Cerebellar nuclear complex (tissue), 1 donor: Measurements from ENCODE around the gene SLC12A6.
"Not testable (repeated sequence)": the region's sequence is repeated elsewhere in the genome, so short reads cannot be mapped to it uniquely, and the experiment has no call there.

Experiments used
- DNase-seq, 2 experiments: peaks; one replicate each; lab custom pipeline; 2025; lab: John Stamatoyannopoulos, UW

Gene SLC12A6

DNA sequence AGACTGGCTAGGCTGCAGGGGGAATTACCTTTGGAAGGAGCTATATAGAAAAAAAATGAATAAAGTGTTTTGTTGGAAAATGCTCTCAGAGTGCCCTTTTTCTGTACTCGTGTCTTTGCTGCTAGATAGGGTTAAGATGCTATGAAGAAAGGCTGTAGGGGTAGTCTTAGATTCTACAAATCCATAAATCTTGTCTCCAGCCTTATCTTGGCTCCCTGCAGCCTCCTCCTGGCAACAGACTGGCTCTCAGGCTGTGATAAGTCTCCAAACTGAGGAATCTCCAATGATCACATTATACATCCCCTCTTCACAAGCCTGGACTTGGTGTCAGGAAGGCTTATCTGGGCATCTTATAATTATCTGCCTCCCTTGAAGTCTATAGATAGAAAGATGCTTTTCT, 20.1 kb upstream of the SLC12A6 start:
- DNase-seq, result no peak

DNA sequence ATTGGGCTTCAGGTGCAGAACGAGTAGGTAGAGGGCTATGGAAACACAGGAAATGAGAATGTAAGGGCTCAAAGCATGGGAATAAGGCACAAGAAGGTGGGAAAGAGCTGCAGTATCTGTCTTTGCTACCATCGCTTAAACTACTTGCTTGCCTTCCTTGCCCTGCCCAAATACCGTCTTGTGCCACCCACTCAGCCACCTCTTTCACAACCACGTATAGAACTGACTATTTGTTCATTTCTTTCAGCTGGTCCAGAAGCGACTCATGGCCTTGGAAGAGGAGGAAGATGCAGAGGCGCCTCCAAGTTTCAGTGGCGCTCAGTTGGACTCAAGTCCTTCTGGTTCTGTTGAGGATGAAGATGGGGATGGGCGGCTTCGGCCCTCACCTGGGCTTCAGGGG, 17.7 kb upstream of the SLC12A6 start:
- DNase-seq, result no peak

DNA sequence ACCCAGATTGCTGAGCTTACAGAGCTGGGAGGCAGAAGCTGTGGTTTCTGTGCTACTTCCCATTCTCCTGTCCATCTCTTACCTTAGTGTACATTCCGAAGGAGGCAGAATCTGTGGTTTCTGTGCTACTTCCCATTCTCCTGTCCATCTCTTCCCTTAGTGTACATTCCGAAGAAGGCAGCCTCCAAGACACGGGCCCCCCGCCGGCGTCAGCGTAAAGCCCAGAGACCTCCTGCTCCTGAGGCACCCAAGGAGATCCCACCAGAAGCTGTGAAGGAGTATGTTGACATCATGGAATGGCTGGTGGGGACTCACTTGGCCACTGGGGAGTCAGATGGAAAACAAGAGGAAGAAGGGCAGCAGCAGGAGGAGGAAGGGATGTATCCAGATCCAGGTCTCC, 16.7 kb upstream of the SLC12A6 start:
- DNase-seq, result no peak

DNA sequence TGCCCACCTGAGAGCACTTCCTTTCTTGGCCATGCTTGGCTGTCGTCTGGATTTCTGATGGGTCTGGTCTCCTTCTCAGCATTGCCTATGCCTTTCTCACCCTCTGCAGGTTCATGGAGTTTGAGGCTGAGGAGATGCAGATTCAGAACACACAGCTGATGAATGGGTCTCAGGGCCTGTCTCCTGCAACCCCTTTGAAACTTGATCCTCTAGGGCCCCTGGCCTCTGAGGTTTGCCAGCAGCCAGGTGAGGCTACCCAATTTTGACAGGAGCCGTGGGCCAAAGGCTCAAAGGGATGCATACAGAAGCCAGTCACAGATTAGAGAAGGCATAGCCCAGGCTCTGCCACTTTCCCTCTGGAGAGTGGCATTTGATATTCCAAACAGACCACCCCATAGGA, 16.0 kb upstream of the SLC12A6 start:
- DNase-seq, result no peak

DNA sequence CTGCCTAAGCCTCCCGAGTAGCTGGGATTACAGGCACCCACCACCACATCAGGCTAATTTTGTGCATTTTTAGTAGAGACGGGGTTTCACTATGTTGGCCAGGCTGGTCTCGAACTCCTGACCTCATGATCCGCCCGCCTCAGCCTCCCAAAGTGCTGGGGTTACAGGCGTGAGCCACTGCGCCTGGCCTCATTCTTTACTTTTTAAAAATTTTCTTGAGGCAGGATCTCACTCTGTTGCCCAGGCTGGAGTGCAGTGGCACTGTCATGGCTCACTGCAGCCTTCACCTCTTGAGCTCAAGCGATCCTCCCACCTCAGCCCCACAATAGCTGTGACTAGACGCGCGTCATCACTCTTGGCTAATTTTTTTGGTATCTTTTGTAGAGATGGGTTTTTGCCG, 15.4 kb upstream of the SLC12A6 start:
- not testable (repeated sequence) for DNase-seq

DNA sequence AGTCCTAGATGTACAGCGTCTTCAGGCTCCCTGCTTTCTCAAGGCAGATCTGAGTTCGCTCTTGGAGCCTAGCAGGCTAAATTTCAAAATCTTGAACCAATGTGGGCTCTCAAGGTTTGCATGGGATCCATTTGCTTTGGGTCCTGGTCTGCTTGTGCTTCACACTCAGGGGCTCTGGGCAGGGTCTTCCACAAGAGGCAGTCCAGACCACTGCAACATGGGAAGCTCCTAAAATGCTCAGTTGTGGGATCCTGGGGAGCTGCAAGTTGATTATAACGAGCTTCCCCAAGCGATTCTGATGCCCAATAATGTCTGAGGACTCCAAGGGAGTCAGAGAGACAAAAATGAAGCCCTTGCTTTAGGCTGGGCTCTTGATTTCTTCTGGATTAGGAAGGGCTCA, 12.2 kb upstream of the SLC12A6 start:
- DNase-seq, result no peak

DNA sequence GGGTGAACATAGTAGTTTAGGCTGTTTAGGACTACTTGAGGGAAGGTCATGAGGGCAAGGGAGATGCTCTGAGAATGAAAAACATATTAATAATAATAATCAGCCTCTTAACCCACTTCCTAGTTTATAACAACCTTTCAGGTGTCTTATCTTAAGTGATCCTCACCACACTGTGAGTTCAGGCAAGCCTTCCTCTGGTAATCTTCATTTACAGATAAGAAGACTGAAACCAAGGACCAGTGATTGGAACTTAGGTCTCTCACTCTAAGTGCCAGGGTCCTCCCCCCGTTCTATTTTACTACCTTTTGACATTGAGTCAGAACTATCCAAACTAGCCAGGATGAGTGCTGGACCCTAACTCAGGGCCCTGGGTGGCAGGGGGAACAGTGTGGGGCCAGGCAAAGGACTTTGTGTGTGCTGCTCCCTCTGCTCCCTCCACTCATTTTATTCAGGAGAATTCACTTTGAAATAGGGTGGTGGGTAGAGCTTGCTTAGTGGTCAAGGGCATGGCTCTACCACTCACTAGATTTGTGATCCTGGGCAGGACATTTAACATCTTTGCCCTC, 11.2 kb upstream of the SLC12A6 start:
- no peak for DNase-seq

DNA sequence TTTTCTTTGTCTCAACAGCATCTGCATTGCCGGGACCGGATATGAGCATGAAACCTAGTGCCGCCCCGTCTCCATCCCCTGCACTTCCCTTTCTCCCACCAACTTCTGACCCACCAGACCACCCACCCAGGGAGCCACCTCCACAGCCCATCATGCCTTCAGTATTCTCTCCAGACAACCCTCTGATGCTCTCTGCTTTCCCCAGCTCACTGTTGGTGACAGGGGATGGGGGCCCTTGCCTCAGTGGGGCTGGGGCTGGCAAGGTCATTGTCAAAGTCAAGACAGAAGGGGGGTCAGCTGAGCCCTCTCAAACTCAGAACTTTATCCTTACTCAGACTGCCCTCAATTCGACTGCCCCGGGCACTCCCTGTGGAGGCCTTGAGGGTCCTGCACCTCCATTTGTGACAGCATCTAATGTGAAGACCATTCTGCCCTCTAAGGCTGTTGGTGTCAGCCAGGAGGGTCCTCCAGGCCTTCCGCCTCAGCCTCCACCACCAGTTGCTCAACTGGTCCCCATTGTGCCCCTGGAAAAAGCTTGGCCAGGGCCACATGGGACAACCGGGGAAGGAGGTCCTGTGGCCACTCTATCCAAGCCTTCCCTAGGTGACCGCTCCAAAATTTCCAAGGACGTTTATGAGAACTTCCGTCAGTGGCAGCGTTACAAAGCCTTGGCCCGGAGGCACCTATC, 10.5 kb upstream of the SLC12A6 start:
- no peak for DNase-seq

DNA sequence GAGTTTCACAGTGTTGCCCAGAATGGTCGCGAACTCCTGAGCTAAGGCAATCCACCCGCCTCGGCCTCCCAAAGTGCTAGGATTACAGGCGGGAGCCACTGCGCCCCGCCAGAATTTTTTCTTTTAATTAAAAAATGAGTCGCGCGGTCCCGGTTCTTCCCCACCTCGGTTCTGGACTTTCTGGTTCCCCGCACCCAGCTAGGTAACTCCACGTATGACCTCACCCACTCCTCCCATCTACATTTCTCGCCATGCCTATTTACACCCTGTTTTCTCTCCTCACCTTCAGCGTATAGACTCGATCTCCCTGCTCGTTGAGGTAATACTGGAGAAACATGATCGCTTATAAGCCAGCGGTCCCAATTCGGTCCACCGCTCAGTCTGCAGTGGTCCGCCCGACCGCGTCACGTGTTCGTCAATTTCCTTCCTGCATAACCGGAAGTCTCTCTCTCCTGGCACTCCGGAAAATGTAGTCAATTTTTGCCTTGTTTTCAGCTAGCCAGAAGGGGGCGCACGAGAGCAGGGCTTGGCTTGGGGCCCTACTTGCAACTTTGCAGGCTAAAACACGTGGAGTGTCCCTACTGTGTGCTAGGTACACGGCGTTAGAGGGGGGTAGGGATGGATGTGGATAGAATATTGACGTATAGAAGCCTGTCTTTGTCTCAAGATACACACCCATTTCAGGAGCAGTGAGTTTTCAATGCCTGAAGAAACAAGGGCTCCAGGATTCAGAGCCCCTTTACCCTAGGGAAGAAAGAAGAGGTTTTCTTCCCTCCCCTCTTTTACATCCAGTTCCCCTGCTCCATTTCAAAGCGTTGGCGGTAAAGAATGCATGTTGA, 5.4 kb upstream of the SLC12A6 start, which contains the start of the genes NOP10 and NUTM1:
Gene NOP10 (minus strand): TSS at position 400 of the 839 bp plus-strand sequence. CDS start 63 bp downstream, at position 337.
Gene NUTM1 (plus strand): TSS at position 579 of the 839 bp plus-strand sequence. CDS start 382 bp downstream, outside the sequence.
- peak in 1 of 2 experiments; percentile 79 for DNase-seq

DNA sequence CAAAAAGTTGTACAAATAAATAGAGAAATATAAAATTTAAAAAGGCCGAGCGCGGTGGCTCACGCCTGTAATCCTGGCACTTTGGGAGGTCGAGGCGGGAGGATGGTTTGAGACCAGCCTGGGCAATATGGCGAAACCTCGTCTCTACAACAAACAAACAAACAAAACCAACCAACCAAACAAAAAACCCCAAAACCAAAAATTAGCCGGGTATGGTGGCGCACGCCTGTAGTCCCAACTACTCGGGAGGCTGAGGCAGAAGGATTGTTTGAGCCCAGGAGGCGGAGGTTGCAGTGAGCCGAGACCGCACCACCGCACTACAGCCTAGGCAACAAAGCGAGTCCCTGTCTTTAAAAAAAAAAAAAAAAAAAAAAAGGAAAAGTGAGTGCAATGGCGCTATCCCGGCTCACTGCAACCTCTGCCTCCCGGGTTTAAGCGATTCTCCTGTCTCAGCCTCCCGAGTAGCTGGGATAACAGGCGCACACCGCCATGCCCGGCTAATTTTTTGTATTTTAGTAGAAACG, 4.7 kb upstream of the SLC12A6 start:
- DNase-seq, result not testable (repeated sequence)

DNA sequence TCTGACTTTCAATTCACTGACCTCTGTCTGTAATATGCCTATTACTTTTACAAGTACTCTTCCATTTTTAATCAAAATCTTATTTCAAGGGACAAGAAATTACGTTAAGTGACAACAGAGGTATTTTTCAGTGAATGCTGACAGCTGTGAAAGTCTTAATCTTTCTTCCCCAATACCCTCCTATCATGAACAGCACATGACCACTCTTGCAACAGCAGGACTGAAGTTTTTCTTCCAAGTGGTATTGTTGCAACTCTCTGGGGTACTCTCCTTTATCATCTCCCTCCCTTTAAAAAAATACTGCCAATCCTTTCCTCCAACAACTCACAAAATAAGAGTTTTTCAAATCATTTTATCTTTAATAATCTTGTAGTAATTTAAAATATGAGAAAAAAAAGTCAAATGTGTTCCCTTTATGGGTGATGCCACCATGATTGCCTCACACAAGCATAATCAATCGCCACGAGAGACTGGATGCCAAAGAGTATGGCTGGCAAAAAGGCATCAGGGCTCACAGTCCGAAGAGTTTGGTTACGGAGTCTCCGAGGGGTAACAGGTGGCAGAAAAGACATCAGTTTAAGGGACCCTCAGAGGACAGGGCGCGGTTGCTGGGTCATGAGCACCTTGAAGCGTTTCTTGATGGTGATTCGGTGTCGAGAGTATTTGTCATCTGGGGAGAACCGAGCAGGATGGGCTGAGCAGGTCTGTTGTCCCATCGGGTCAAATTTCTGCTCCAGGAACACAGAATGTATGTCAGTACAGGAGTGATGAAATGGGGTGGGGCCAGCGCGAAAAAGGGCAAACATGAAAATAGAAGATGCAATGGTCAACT, 4.0 kb upstream of the SLC12A6 start:
- no peak for DNase-seq

DNA sequence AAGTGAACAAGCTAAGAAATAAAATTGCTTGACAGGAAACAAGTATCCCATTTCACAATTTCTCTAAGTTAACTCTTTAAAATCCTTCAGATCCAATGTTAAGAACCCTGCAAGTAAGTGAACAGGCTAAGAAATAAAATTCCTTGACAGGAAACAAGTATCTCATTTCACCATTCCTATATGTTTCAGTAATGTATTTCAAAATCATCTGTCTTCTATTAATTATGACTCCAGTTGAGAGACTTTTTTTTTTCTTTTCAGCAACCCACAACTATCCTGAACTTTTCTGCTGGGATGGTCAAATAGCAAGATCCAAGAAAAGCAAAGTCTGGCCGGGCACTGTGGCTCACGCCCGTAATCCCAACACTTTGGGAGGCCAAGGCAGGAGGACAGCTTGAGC, 2.4 kb upstream of the SLC12A6 start:
- DNase-seq, result no peak

DNA sequence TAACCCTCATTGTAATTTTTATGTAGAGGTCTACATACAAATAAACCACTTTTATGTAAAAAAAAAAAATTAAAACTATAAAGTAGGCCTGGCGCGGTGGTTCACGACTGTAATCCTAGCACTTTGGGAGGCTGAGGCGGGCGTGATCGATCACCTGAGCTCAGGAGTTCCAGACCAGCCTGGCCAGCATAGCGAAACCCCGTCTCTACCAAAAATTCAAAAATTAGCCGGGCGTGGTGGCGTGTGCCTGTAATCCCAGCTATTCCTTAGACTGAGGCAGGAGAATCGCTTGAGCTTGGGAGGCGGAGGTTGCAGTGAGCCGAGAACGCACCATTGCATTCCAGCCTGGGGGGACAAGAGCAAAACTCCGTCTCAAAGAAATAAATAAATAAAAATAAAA, 766 bp upstream of the SLC12A6 start:
- DNase-seq, result no peak

DNA sequence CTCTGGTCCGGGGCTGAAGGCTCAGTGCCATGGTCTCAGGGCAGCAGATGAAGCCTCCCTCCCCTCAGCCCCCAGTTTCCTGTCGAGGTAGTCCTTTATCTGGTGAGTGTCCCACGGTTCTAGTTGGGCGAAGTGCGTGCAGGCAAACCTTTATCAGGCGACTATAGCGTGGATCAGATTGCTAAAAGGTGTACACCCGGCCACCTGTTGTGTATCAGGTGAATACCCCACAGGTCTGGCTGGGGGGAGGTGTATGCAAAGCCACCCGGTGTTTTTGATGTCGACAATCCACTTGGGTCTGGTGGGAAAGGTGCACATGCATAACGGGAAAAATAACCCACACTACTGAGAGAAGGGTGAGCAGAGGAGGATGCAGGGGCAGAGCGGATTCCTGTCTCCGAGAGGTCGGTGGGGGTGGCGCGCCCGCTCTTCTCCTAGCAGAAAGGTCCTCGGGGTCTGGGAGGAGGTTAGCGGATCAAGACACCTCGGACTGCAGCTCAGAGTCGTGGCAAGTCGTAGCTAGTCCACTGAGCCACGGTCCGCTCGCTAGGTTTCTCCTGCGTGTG, 507 bp downstream of the SLC12A6 start:
- peak in 1 of 2 experiments; percentile 6 for DNase-seq

DNA sequence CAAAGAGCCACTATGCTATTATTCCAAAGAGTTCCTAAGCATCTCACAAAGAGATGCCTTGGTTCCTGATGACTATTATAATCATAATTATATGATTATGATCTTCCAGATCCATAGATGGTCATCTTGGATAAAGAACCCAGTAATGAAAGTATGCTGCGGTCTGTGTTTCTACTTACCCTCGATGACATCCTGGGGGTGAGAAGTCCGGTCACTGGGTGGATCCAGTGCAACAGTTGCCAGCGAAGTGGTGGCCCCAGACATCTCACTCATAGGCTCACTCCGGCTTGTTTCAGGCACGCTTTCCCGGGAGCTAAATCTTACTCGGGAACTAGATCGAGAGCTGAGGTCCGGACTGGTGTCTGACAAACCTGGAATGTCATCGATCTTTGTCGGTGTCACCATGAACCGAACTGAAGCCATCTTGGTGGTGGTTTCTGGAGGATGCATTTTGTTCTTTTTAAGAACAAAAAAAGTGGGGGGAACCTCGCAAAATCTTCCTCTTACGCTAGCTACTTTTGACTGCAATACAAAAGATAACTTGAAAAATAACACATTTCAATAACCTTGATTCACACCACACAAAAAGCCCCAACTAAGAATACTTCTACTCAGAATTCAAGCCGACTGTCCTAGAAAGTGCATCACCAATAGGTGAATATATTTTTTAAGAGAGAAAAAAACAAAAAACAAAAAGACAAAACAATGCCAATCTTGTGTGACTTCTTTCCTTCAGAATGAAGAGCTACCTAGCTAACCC, 1.2 kb downstream of the SLC12A6 start:
- DNase-seq, result no peak

DNA sequence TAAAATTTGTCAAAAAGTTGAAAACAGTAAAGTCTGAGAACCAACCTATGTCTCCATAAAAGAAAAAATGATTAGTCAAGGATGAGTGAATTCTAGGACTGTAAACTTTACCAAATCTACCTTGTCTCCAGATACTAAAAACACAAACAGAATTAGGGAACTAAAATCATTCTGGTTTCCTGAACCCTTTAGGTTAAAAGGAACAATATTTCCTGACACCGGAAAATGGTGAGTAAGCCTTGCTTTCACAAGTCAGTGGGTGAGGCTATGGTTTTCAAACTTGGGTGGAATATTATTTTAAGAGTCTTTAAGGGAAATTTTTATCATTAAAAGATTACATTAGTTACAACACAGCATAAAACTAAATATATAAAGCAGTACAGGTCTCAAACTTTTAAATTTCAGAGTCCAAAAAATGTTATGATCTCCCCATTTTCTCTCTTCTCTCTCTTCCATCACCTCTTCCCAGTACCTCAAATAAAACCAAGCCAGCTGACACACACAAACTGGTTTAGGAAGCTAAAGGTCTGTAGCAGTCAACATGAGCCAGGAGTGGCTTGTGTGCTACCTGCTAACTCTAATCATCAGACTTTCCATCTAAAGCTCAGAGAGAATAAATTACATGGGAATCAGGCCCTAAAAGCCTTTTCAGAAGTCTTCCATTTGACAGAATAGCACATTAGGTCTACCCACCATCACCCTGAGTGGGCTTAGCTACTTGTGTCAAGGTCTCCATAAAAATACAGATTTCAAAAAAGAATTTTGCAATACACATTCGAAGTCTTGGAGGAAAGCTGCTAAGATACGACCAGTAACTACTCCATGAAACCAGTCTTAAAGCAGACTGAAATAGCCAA, 2.2 kb downstream of the SLC12A6 start:
- DNase-seq, result no peak

DNA sequence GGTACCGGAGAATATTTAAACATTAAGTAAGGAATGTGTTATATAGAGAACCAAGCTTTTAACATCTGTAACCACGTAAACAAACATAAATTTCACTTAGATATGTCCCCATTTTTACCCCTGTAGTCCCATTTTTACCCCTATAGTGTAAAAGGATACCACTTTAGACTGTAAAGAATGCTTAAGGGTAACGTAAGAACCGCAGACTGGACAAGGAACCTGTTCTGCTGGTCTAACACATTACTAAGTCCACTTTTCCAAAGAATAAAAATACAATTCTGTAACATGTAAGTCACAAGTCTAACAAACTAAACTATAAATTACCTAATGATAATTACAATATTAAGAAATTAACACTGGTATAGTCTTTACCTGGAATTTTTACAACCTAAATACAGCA, 2.9 kb downstream of the SLC12A6 start:
- DNase-seq, result no peak

DNA sequence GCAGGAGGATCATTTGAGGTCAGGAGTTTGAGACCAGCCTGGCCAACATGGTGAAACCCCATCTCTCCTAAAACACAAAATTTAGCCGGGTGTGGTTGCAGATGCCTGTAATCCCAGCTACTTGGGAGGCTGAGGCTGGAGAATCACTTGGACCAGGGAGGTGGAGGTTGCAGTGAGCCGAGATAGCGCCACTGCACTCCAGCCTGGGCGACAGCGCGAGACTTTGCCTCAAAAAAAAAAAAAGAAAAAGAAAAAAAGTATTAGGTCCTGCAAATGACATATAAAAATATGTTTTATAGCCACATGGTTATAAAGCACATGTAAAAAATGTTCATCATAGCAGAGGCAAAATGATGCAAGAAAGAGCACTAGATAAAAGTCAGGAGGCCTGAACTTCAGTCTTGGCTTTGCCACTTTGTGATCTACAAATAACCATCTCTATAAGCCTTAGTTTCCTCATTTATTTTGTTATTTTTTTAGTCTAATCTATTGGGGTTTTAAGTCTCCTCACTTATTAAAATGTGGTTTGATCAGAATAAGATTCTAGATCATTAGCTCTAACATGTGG, 4.9 kb downstream of the SLC12A6 start:
- DNase-seq, result no peak

DNA sequence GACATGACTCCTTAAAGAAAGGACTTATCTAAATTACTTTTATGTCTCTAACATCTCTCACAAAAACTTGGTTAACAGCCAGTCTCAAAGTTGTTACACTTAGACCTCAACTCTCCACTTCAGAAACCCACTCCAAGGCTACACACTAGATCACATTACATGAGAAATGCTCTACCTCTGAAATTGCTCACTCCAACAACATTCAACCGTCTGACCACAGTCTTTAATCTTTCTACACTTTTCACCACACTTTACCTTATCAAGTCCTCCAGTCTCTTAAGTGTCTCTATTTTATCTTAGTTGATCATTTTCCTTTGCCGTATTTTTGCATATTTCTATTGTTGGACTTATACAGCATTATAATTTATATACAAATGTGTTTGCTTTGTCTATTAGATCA, 5.8 kb downstream of the SLC12A6 start:
- DNase-seq, result no peak
